HUES6 (cell line): ENCODE measurements around the gene CSH2.

ENCODE experiments used
- H3K27ac ChIP-seq: 2 replicates; pipeline ENCODE4 v1.7.0; 2013; ENCODE audit warnings: low read depth, mild to moderate bottlenecking, low read length, inconsistent platforms
- H3K27me3 ChIP-seq: 2 replicates; pipeline ENCODE4 v1.6.1; 2013; ENCODE audit warnings: low read length; ENCODE audit not compliant: control insufficient read depth, insufficient read depth
- H3K36me3 ChIP-seq: 2 replicates; pipeline ENCODE4 v1.6.1; 2013; ENCODE audit warnings: low read length; ENCODE audit not compliant: control insufficient read depth, insufficient read depth
- H3K4me1 ChIP-seq: 2 replicates; pipeline ENCODE4 v1.6.1; 2013; ENCODE audit warnings: low read length; ENCODE audit not compliant: control insufficient read depth, insufficient read depth
- H3K4me3 ChIP-seq: 2 replicates; pipeline ENCODE4 v1.5.1; 2013; ENCODE audit warnings: low read depth, low read length
- H3K9ac ChIP-seq: one replicate; pipeline ENCODE4 v1.6.1; 2013; ENCODE audit warnings: mild to moderate bottlenecking, low read length
- H3K9me3 ChIP-seq: 2 replicates; pipeline ENCODE4 v1.6.1; 2013; ENCODE audit warnings: low read depth, low read length; ENCODE audit not compliant: control insufficient read depth, insufficient read depth

The CSH2 gene

DNA sequence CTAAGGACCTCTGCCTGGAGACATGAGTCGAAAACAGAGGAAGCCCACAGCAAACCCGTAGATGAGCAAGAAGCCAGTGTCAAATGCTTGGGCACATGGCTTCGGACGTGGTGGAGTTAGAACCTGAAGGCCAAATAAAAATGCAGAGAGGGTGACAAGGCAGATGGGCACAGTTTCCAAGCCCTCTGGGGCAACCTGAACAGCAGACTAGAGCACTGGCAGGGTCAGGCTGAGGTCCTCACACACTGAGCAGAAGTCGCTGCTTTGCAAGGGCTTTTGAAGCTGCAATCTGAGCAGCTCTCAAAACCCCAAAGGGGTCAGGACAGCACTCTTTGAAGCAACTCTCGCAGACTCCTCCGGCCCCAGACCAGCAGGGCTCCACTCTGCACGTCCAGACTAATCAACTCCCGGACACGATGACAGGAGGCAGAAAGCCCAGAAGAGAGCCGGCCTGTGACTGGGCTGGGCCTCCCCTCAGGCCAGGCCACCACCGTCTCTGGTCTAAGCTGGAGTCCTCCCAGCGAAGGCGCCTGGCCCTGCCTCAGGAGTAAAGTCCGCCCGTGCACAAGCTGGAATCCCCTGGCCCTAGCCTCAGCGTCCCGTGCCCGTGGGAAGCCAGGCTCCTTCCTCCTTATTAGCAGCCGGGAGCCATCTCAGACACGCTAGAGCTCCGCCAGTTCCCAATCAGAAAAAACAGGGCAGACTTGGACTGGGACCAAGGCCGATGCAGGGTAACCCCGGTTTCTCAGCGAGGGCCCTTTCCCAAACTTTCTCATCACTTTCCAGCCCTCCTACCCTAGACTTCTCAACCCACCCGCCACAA, 31.9 kb downstream of the CSH2 start:
- Histone ChIP-seq H3K36me3 (peaks cover 8% of the 10 kb centered on the region), H3K4me1 (peaks cover 31% of the 10 kb centered on the region), H3K9me3 (no peaks in the 10 kb centered on the region), H3K27me3 (no peaks in the 10 kb centered on the region), H3K4me3 (peak overlapping the region; percentile 88), H3K9ac (peak overlapping the region; percentile 87), H3K27ac (peak overlapping the region; percentile 50; the same call in 1 of the 2 replicates)

DNA sequence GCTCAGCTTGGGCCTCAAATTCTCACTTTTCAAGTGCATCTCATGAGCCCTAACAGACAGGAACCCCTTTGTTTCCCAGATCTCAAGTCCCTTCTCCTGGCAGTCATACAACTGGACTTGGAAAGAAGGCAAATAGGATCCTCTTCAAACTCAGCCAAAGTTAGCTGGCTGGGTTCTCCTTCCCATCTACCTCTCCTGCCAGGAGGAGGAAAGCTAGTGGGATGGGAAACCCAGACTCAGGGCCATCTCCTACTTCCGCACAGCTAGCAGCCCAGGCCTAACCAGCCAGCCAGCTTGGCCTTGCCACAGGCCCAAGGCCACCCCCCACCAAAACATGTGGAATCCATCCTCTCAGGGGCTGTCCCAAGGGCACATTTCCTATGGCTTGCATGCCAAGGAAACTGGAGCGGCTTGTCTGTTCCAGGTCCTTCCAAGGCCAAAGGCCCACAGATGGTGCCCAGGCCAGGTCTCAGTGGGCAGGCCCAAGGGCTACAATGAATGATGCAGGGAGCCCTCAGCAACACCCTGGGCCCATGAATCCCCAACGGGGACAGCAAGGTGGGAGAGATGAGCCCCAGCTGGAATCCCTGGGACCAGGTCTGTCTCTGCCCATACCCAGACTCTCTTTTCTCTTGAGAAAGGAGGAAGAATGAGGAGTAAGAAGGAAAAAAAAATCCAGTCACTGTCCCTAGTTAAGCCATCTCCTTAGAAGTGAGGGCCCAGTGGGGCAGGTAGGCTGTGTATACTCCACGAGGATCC, 32.7 kb downstream of the CSH2 start:
- no peaks in the 10 kb centered on the region for H3K9me3 ChIP-seq
- peak overlapping the region; percentile 87 for H3K9ac ChIP-seq
- H3K27me3 ChIP-seq, result no peaks in the 10 kb centered on the region
- peak overlapping the region; percentile 88 for H3K4me3 ChIP-seq
- H3K36me3 ChIP-seq, result peaks cover 14% of the 10 kb centered on the region
- peaks cover 31% of the 10 kb centered on the region for H3K4me1 ChIP-seq
- no peak overlapping the region for H3K27ac ChIP-seq

DNA sequence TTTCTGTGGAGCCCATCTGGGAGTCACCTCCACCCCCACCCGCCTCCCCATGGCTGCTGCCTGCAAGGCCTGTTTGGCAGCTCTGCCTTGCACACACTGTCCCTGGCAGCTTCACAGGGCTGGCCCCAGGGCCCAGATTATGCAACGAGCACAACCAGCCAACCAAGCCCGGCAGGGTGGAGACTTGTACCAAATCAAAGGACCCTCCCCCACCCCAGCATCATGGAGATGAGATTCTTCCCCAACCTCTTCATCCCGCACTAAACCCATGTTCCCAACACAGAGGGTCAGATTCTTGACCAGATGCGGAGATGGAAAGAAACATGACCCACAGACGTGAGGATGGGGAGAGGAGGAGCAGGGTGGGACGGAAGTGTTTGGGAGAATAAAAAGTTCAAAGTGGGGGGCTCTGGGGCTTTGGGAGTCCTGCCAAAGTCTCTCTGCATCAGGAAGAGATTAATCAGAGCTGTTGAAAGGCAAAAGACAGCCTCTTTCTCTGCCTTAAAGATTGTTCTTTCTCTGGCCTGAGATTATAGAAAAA, 34.8 kb downstream of the CSH2 start:
- no peaks in the 10 kb centered on the region for H3K9me3 ChIP-seq
- H3K9ac ChIP-seq, result no peak overlapping the region
- H3K27ac ChIP-seq, result no peak overlapping the region
- peaks cover 31% of the 10 kb centered on the region for H3K36me3 ChIP-seq
- H3K27me3 ChIP-seq, result no peaks in the 10 kb centered on the region
- H3K4me3 ChIP-seq, result 0 out of 2 replicates have a peak overlapping the region, but pooled peaks have one; percentile 18
- H3K4me1 ChIP-seq, result peaks cover 28% of the 10 kb centered on the region

DNA sequence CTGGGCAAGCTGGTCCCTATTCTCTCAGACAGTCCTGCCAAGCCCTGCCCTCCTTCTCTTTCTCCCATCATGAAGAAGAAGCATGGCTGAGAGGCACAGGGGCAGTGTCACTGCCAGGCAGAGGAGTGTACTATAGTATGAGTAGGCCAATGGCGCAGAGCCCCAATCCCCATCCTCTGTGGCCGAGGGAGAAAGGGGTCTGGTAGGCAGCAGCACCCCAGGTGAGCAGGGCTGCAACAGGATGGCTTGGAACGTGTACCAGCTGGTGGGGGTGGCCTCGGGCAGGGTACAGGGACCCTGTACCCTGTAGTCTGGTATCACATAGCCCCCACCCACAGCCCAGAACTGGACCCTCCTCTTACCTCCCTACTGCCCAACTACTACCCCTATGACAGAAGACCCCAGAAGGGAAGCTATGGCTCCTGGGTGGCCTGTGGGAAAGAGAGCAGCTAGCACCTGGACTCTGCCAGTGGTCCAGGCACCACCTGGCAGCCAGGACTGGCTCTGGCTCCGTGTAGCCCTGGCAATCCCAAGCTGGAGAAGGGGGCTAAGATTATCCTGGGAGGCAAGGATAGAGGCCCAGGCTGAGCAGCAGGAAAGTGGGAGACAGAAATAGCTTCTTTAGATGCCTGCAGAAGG, 35.4 kb downstream of the CSH2 start:
- Histone ChIP-seq H3K4me3 (no peak overlapping the region), H3K4me1 (peaks cover 28% of the 10 kb centered on the region), H3K9ac (no peak overlapping the region), H3K9me3 (no peaks in the 10 kb centered on the region), H3K27me3 (no peaks in the 10 kb centered on the region), H3K27ac (no peak overlapping the region), H3K36me3 (peaks cover 37% of the 10 kb centered on the region)

DNA sequence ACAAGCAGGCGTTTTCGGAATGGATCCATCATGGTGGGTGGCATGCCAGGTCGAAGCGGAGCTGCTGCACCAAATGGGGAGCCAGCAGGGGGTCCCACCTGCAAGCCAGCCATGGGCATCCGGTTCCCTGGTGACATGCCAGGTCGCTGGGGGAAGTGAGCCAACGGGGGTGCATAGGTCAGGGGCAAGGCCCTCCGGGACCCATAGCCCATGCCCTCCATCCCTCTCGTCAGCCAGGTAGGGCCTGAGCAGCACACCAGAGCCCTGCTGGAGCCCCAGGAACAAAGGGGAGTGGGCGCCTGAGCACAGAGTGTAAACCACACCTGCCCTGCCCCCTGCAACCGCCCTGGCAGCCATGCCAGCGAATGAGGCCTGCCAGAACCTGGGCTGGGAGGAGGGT, 36.0 kb downstream of the CSH2 start:
- no peaks in the 10 kb centered on the region for H3K27me3 ChIP-seq
- no peak overlapping the region for H3K27ac ChIP-seq
- H3K4me1 ChIP-seq, result peaks cover 28% of the 10 kb centered on the region
- no peak overlapping the region for H3K4me3 ChIP-seq
- peaks cover 43% of the 10 kb centered on the region for H3K36me3 ChIP-seq
- H3K9me3 ChIP-seq, result no peaks in the 10 kb centered on the region
- no peak overlapping the region for H3K9ac ChIP-seq

DNA sequence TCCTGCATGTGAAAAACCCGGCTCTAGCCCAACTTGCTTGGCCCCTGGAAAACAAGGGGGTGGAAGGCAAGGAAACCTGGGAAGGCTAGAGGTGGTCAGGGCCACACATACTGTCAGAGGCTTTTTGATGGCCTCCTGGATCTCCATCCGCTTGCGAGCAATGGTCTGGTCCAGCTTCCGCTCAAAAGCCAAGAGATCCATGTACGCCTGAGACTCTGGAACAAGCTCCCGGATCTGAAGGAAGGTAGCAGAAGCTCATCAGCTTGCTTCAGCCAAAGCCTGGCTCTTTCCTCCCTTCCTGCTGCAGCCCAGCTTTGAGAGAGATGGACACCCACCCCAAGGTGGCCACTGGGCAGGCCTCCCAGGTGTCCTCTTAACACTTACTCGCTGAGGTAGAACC, 36.7 kb downstream of the CSH2 start:
- Histone ChIP-seq H3K27ac (no peak overlapping the region), H3K9me3 (no peaks in the 10 kb centered on the region), H3K4me1 (peaks cover 28% of the 10 kb centered on the region), H3K36me3 (peaks cover 50% of the 10 kb centered on the region), H3K4me3 (no peak overlapping the region), H3K27me3 (no peaks in the 10 kb centered on the region), H3K9ac (no peak overlapping the region)

DNA sequence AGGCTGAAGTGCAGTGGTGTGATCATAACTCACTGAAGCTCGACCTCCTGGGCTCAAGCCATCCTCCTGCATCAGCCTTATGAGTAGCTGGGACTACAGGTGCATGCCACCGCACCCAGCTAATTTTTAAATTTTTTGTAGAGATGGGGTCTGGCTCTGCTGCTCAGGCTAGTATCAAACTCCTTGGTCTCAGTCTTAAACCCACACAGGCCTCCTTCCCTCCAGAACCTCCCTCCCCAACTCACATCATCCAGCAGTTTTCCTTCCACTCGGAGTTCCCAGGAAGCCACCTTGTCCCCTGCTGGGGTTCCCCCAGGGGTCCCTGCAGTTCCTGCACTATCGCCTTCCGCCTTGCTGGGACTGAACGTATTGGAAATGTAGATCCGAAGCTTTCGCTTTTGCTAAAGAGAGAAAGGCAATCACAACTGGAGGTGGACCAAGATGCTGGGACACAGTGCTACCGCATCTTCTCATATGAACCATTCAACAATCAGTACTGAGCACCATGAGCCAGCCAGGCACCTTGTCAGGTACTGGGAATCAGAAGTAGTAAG, 38.2 kb downstream of the CSH2 start:
- peaks cover 65% of the 10 kb centered on the region for H3K36me3 ChIP-seq
- H3K4me3 ChIP-seq, result no peak overlapping the region
- no peak overlapping the region for H3K27ac ChIP-seq
- no peak overlapping the region for H3K9ac ChIP-seq
- H3K27me3 ChIP-seq, result no peaks in the 10 kb centered on the region
- H3K4me1 ChIP-seq, result peaks cover 16% of the 10 kb centered on the region
- no peaks in the 10 kb centered on the region for H3K9me3 ChIP-seq

DNA sequence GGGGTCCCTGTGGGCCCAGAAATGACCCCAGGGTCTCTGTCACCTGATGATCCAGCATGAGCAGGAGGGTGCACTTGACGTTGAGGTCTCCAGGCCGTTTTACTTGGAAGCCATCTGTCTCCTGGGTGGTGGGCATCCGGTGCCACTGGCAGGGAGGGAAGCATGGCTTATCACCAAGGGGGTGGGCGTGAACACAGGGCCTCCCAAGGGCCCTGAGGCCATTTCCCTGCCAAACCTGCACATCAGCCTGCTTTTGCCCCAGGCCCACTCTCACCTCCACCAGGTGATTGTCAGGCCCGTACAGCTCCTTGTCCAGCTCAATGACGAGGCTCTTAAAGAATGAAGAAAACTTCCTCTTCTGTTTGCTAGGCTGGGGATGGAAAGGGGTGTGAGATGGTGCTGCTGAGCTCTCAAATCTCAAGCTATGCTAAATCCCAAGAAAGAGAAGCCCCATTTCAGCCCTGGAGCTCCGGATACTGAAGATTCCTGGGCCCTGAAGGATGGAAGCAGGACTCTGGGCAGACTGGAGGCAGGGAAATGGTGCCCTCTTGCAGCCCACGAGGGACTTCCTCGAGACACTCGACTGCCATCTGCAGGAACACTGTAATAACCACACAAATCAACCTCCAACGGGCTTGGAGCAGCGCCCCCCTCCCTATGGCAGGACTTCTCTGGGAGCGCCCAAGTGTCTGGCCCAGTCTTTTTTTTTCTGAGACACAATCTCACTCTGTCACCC, 38.9 kb downstream of the CSH2 start:
- no peak overlapping the region for H3K9ac ChIP-seq
- peaks cover 72% of the 10 kb centered on the region for H3K36me3 ChIP-seq
- no peak overlapping the region for H3K4me3 ChIP-seq
- no peak overlapping the region for H3K27ac ChIP-seq
- H3K27me3 ChIP-seq, result no peaks in the 10 kb centered on the region
- H3K4me1 ChIP-seq, result peaks cover 14% of the 10 kb centered on the region
- H3K9me3 ChIP-seq, result no peaks in the 10 kb centered on the region

DNA sequence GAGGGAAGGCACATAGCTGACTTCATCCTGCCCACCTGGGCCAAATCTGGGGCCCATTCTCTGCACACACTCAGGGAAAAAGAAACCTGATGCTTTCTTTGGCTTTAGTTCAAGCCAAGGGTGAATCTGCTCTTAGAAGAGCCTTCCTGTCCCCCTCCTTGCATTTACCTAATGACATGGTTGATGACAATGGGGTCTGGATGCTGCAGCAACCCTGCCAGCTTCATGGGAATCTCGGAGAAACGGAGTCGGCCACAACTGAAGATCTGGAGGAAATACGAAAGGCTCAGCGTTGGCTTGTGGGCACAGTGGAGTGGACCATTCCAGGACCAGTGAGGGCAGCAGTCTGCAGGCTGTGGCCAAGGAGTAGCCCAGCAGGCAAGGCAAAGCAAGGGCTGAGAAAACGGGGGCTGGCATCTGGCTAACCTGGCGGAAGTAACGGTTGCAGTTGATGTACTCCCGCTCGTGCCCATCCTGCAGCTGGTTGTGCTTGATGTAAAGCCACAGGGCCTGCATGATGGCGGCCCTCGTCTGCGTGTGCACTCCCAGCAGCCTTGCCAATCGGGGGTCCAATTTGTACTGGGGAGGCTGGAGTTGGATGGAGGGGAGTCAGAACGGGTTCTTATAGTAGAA, 39.6 kb downstream of the CSH2 start:
- no peak overlapping the region for H3K9ac ChIP-seq
- no peaks in the 10 kb centered on the region for H3K9me3 ChIP-seq
- no peaks in the 10 kb centered on the region for H3K27me3 ChIP-seq
- H3K36me3 ChIP-seq, result peaks cover 79% of the 10 kb centered on the region
- H3K4me3 ChIP-seq, result no peak overlapping the region
- peaks cover 7% of the 10 kb centered on the region for H3K4me1 ChIP-seq
- no peak overlapping the region for H3K27ac ChIP-seq
